ENCODE measurements around the gene SLC22A23. TPM values are rescaled to one million over a fixed set of nuclear protein-coding genes. Genes with fewer than 3 reads are reported as not detected.

SLC22A23 gene
- total RNA-seq, 1 experiment from 2014 or later: 5.7 TPM

DNA sequence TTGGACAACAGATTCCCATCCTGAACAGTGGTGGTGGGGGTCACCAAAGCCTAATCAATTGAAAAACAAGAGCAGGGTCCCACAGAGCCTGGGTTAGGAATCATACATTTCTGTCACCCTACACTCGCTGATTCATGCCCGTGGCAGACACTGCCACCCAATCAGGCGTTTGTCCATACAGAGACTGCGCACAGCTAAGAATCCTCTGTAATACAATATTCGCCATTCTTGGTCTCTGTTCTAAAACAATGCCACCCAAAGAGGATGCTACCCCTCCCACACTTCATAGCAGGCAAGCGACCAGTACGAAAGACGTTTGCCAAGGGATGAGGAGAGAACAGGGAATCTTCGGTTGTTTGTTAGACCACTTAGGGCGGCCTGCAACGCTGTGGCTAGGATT is 28.1 kb upstream of the SLC22A23 start:
- H3K4me3 ChIP-seq (ENCODE audit: low read length): no peak overlapping the region
- no peaks in the 10 kb centered on the region for H3K27me3 ChIP-seq (ENCODE audit: low read length)
- H3K4me2 ChIP-seq (ENCODE audit: low read length): no peak overlapping the region
- CTCF ChIA-PET: no interaction called here
- DNase-seq (no peak), ATAC-seq (no peak)
- H3K9me2 ChIP-seq (replicated peaks; ENCODE audit: low read length): no peaks in the 10 kb centered on the region
- BruUV-seq (replicated peaks): no TSS peak
- TF ChIP-seq, protein P1, sequence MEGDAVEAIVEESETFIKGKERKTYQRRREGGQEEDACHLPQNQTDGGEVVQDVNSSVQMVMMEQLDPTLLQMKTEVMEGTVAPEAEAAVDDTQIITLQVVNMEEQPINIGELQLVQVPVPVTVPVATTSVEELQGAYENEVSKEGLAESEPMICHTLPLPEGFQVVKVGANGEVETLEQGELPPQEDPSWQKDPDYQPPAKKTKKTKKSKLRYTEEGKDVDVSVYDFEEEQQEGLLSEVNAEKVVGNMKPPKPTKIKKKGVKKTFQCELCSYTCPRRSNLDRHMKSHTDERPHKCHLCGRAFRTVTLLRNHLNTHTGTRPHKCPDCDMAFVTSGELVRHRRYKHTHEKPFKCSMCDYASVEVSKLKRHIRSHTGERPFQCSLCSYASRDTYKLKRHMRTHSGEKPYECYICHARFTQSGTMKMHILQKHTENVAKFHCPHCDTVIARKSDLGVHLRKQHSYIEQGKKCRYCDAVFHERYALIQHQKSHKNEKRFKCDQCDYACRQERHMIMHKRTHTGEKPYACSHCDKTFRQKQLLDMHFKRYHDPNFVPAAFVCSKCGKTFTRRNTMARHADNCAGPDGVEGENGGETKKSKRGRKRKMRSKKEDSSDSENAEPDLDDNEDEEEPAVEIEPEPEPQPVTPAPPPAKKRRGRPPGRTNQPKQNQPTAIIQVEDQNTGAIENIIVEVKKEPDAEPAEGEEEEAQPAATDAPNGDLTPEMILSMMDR (conservative IDR thresholded peaks at IDR 0.05; ENCODE audit: low read depth, low read length): no peak
- TF ChIP-seq EZH2 (IDR thresholded peaks at IDR 0.05; ENCODE audit: low read length, unreplicated experiment) (no peak), EZH2phosphoT487 (IDR thresholded peaks at IDR 0.05; ENCODE audit: borderline replicate concordance, low read length) (no peak)
- no peak overlapping the region for H3K27ac ChIP-seq (ENCODE audit: low read length)
- no peak overlapping the region for H2AFZ ChIP-seq (ENCODE audit: low read length)
- H3F3A ChIP-seq (ENCODE audit: low read length, unreplicated experiment): no peaks in the 10 kb centered on the region
- peaks cover 4% of the 10 kb centered on the region for H3K9me3 ChIP-seq (ENCODE audit: low read length)
- POLR2A ChIA-PET (ENCODE audit: unreplicated experiment): no interaction called here
- no peaks in the 10 kb centered on the region for H4K20me1 ChIP-seq (ENCODE audit: low read length)
- no peak overlapping the region for H3K9ac ChIP-seq (ENCODE audit: low read length)
- no peaks in the 10 kb centered on the region for H3K36me3 ChIP-seq (ENCODE audit: low read depth, low read length)
- no peaks in the 10 kb centered on the region for H3K79me2 ChIP-seq (ENCODE audit: low read length)
- intact Hi-C loops (cut with micrococcal nuclease): no loop called here
- peaks cover 9% of the 10 kb centered on the region for H3K4me1 ChIP-seq (ENCODE audit: insufficient read depth, low read length)

DNA sequence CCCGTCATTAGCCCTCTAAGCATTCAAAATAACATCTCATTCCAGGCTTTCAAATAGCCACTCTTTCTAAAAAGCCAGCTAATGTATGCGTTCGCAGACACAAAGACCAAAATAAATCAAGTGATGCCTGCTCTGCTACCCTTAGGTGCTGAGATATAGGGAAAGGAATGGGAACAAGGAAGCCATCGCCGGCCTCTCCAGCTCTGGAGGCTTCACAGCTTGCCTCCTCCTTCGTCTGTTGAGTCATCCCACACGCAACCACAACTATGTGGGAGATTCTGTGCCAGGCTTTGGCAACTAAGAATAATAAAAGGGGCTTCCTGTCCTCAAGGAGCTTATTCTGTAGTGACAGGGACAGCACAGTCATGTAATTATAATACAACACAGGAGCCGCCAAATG is 27.3 kb upstream of the SLC22A23 start:
- H3K4me1 ChIP-seq (ENCODE audit: insufficient read depth, low read length): peaks cover 9% of the 10 kb centered on the region
- H3K9me2 ChIP-seq (replicated peaks; ENCODE audit: low read length): no peaks in the 10 kb centered on the region
- no peaks in the 10 kb centered on the region for H3F3A ChIP-seq (ENCODE audit: low read length, unreplicated experiment)
- DNase-seq (peak; percentile 57), ATAC-seq (no peak)
- H3K4me3 ChIP-seq (ENCODE audit: low read length): no peak overlapping the region
- TF ChIP-seq, protein P1 (conservative IDR thresholded peaks at IDR 0.05; ENCODE audit: low read depth, low read length): no peak
- TF ChIP-seq EZH2 (IDR thresholded peaks at IDR 0.05; ENCODE audit: low read length, unreplicated experiment) (no peak), EZH2phosphoT487 (IDR thresholded peaks at IDR 0.05; ENCODE audit: borderline replicate concordance, low read length) (no peak)
- H4K20me1 ChIP-seq (ENCODE audit: low read length): no peaks in the 10 kb centered on the region
- no TSS peak for BruUV-seq (replicated peaks)
- no peaks in the 10 kb centered on the region for H3K36me3 ChIP-seq (ENCODE audit: low read depth, low read length)
- no peak overlapping the region for H3K27ac ChIP-seq (ENCODE audit: low read length)
- CTCF ChIA-PET: no interaction called here
- no peak overlapping the region for H3K4me2 ChIP-seq (ENCODE audit: low read length)
- intact Hi-C loops (cut with micrococcal nuclease): no loop called here
- H3K9me3 ChIP-seq (ENCODE audit: low read length): peaks cover 6% of the 10 kb centered on the region
- no peak overlapping the region for H3K9ac ChIP-seq (ENCODE audit: low read length)
- H3K27me3 ChIP-seq (ENCODE audit: low read length): no peaks in the 10 kb centered on the region
- no peak overlapping the region for H2AFZ ChIP-seq (ENCODE audit: low read length)
- POLR2A ChIA-PET (ENCODE audit: unreplicated experiment): no interaction called here
- H3K79me2 ChIP-seq (ENCODE audit: low read length): no peaks in the 10 kb centered on the region

DNA sequence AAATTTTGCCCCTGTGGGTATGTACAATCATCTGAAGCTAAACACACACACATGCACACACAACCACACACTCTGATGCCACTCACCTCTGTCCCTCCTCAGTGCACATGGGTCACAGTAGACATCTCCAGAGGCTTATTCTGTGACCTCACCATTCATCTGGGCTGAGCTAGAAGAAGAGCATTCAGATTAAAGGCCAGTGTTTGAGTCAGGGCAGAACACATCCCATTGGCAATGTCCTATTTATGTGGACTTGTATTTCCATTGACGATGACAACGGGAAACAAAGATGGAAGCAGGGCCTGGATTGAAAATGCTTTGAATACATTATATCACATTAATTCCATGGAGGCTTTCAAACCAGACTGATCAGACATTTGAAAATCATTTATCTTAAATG is 26.8 kb upstream of the SLC22A23 start:
- H3K9me3 ChIP-seq (ENCODE audit: low read length): peaks cover 6% of the 10 kb centered on the region
- H3K4me3 ChIP-seq (ENCODE audit: low read length): no peak overlapping the region
- no peaks in the 10 kb centered on the region for H4K20me1 ChIP-seq (ENCODE audit: low read length)
- no peak overlapping the region for H3K27ac ChIP-seq (ENCODE audit: low read length)
- intact Hi-C loops (cut with micrococcal nuclease): no loop called here
- no peaks in the 10 kb centered on the region for H3F3A ChIP-seq (ENCODE audit: low read length, unreplicated experiment)
- BruUV-seq (replicated peaks): no TSS peak
- TF ChIP-seq EZH2phosphoT487 (IDR thresholded peaks at IDR 0.05; ENCODE audit: borderline replicate concordance, low read length): no peak
- no peaks in the 10 kb centered on the region for H3K36me3 ChIP-seq (ENCODE audit: low read depth, low read length)
- no peak overlapping the region for H3K9ac ChIP-seq (ENCODE audit: low read length)
- H3K4me2 ChIP-seq (ENCODE audit: low read length): no peak overlapping the region
- H2AFZ ChIP-seq (ENCODE audit: low read length): no peak overlapping the region
- no peak for ATAC-seq
- POLR2A ChIA-PET (ENCODE audit: unreplicated experiment): no interaction called here
- H3K79me2 ChIP-seq (ENCODE audit: low read length): no peaks in the 10 kb centered on the region
- no peaks in the 10 kb centered on the region for H3K27me3 ChIP-seq (ENCODE audit: low read length)
- DNase-seq: no peak
- peaks cover 9% of the 10 kb centered on the region for H3K4me1 ChIP-seq (ENCODE audit: insufficient read depth, low read length)
- CTCF ChIA-PET: no interaction called here
- no peaks in the 10 kb centered on the region for H3K9me2 ChIP-seq (replicated peaks; ENCODE audit: low read length)

All from PC-3 (cell line).